ENCODE results near the gene SSTR3. TPM values are rescaled to one million over a fixed set of nuclear protein-coding genes. Genes with fewer than 3 reads are reported as not detected.

SSTR3 gene
- total and polyA plus RNA-seq, 2 of the 13 experiments (the other 11 are each of a cell fraction or from before 2014, with no cell fraction given), result 0.08 to 0.64 TPM

DNA sequence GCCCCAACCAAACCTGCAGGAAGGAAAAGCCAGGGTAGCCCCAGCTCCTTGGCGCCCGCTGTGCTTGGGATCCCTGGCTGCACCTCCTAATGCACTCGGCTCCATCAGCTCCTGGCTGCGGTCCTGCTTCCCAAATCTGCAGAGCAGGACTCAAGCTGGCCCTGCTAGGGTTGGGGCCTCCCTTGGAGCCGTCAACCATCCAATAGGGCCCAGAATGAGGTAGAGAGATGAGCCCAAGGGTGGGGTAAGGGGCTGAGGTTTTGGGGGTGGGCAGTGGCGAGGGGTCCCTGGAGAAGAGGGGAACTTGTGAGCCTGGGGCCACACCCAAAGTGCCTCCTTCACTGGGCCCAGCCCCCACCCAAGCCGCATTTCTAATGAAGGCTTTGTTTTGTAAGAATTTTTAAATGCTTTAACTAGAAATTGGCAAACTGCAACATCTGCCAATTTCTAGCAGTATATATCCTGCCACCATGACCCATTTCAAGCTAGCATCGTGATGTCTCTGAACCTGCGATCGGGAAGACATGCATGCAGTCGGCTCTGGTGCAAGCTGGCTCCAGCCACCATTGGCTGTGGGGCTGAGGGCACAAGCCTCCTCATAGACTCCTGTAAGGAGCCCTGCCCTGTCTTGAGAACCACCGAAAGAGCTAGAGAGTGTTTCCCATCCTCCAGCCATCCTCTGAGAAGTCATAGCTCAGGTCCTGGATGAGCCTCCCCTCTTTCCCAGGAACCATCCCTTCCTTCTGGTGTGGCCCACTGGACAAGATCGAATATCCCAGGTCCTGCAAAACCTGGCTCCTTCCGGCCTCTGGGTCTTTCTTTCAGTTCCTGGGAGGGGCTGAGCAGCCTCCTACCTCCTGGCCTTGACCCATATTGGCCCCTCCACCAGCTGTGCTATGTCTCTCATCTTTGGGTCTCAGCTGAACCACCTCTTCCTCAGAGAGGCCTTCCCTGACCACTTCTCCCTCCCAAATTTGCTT lies 39.7 kb downstream of the SSTR3 start:
- no TSS peak for BruUV-seq (replicated peaks)
- no peak overlapping the region for H3K27ac ChIP-seq (ENCODE audit: extremely low read length, insufficient read depth, low read length)

More for the DNA sequence above, 39.7 kb downstream of the SSTR3 start:
- 60% methylated on average over 13 of the region's 14 CpGs for WGBS (ENCODE audit: low lambda C conversion rate)
- FAIRE-seq, result no peak
- DNase-seq (ENCODE audit: low spot score), result no peak
- no peak overlapping the region for H2AFZ ChIP-seq (ENCODE audit: low read length)
- H3K4me2 ChIP-seq (ENCODE audit: low read depth, low read length), result no peak overlapping the region
- no peak for ATAC-seq
- no peak overlapping the region for H3K9ac ChIP-seq (ENCODE audit: insufficient read depth, low read depth, low read length)
- no peaks in the 10 kb centered on the region for H3K79me2 ChIP-seq (ENCODE audit: insufficient read depth, low read length)
- TF ChIP-seq EHMT2 (IDR thresholded peaks at IDR 0.05; ENCODE audit: borderline replicate concordance, low read depth, low read length), result no peak
- no peak for TF ChIP-seq SP2 (CRISPR knock-in tag; IDR thresholded peaks at IDR 0.05)
- no peak for TF ChIP-seq GPN1 (CRISPR knock-in tag; IDR thresholded peaks at IDR 0.05; ENCODE audit: borderline replicate concordance)
- no peak for TF ChIP-seq KDM6A (CRISPR knock-in tag; IDR thresholded peaks at IDR 0.05; ENCODE audit: low read depth)
- TF ChIP-seq JUND (CRISPR knock-in tag; IDR thresholded peaks at IDR 0.05), result no peak
- no peak for TF ChIP-seq GATA4 (IDR thresholded peaks at IDR 0.05; ENCODE audit: borderline replicate concordance, low read depth)
- TF ChIP-seq, protein P1, sequence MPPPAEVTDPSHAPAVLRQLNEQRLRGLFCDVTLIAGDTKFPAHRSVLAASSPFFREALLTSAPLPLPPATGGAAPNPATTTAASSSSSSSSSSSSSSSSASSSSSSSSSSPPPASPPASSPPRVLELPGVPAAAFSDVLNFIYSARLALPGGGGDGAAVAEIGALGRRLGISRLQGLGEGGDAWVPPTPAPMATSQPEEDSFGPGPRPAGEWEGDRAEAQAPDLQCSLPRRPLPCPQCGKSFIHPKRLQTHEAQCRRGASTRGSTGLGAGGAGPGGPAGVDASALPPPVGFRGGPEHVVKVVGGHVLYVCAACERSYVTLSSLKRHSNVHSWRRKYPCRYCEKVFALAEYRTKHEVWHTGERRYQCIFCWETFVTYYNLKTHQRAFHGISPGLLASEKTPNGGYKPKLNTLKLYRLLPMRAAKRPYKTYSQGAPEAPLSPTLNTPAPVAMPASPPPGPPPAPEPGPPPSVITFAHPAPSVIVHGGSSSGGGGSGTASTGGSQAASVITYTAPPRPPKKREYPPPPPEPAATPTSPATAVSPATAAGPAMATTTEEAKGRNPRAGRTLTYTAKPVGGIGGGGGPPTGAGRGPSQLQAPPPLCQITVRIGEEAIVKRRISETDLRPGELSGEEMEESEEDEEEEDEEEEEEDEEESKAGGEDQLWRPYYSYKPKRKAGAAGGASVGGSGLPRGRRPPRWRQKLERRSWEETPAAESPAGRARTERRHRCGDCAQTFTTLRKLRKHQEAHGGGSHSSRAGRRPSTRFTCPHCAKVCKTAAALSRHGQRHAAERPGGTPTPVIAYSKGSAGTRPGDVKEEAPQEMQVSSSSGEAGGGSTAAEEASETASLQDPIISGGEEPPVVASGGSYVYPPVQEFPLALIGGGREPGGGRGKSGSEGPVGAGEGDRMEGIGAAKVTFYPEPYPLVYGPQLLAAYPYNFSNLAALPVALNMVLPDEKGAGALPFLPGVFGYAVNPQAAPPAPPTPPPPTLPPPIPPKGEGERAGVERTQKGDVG (CRISPR knock-in tag; IDR thresholded peaks at IDR 0.05; ENCODE audit: borderline replicate concordance), result no peak
- no peak for TF ChIP-seq ZNF850 (CRISPR knock-in tag; conservative IDR thresholded peaks at IDR 0.05)
- TF ChIP-seq, protein P2, sequence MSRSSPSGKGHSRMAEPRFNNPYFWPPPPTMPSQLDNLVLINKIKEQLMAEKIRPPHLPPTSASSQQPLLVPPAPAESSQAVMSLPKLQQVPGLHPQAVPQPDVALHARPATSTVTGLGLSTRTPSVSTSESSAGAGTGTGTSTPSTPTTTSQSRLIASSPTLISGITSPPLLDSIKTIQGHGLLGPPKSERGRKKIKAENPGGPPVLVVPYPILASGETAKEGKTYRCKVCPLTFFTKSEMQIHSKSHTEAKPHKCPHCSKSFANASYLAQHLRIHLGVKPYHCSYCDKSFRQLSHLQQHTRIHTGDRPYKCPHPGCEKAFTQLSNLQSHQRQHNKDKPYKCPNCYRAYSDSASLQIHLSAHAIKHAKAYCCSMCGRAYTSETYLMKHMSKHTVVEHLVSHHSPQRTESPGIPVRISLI (CRISPR knock-in tag; IDR thresholded peaks at IDR 0.05; ENCODE audit: borderline replicate concordance), result no peak
- no peak for TF ChIP-seq SALL1 (CRISPR knock-in tag; IDR thresholded peaks at IDR 0.05)
- TF ChIP-seq, protein P3, sequence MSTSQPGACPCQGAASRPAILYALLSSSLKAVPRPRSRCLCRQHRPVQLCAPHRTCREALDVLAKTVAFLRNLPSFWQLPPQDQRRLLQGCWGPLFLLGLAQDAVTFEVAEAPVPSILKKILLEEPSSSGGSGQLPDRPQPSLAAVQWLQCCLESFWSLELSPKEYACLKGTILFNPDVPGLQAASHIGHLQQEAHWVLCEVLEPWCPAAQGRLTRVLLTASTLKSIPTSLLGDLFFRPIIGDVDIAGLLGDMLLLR (CRISPR knock-in tag; IDR thresholded peaks at IDR 0.05), result no peak
- in situ Hi-C loops (cut with HindIII; ENCODE audit: extremely low pct_ligation_motif_present, low pct_unique_long_range_greater_than_20kb), result no loop called here
- no peak overlapping the region for H3K4me3 ChIP-seq (replicated peaks in 1 of 3; ENCODE audit: insufficient read depth in 1 of 3, low read depth in 2 of 3, low read length in 3 of 3)
- POLR2A ChIA-PET, result no interaction called here
- H3K4me1 ChIP-seq (ENCODE audit: insufficient read depth, low read length), result peaks cover 24% of the 10 kb centered on the region
- H3K27me3 ChIP-seq (ENCODE audit: control insufficient read depth in 1 of 2, insufficient read depth in 2 of 2, low read length in 2 of 2), result peaks cover 4 to 35% of the 10 kb centered on the region in 2 experiments
- no peaks in the 10 kb centered on the region for H3K9me3 ChIP-seq (ENCODE audit: low read length)
- intact Hi-C loops (cut with micrococcal nuclease; ENCODE audit: unreplicated experiment), result no loop called here
- no peaks in the 10 kb centered on the region for H4K20me1 ChIP-seq (ENCODE audit: insufficient read depth, low read length)
- no peaks in the 10 kb centered on the region for H3K36me3 ChIP-seq (replicated peaks in 1 of 2; ENCODE audit: control insufficient read depth in 1 of 2, insufficient read depth in 2 of 2, low read length in 2 of 2)
- CTCF ChIA-PET (ENCODE audit: low intra/inter-chr PET ratio, low total read pairs), result no interaction called here
